NCI-H2029 (cell line): ENCODE data around the gene SMYD3.
"Not testable (repeated sequence)": the region's sequence is repeated elsewhere in the genome, so short reads cannot be mapped to it uniquely, and the experiment has no call there.

Source experiments
- DNase-seq: peaks from one replicate; lab custom pipeline; 2025; lab: John Stamatoyannopoulos, UW

The SMYD3 gene

DNA sequence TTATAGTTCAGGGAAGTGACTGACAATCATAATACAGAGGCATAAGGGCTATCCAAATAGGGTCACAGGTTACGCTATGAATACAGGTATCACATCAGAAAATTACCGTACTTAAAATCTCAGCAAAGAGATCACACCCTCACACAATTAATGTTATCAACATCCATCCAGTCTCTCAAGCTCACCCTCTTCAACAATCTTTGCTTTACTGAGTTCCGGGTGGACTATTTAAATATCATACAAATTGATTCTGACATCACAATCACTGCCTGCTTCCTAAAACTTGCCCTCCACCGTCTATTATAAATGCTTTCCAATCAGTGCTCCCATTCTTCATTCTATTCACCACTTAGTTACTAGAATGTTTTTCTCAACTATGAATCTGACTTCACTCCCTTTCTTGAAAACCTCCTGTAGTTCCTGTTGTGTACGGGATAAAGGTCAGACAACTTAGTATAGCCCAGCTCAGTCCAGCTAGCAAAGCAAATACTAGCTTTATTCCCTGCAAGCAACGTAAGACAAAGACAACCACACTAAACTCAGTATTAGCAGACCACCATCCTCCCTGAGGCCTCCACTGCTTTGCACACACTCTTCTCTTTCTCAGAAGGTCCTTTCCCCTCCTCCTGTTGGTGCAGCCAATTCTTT lies 398.7 kb downstream of the SMYD3 start:
- no peak for DNase-seq

DNA sequence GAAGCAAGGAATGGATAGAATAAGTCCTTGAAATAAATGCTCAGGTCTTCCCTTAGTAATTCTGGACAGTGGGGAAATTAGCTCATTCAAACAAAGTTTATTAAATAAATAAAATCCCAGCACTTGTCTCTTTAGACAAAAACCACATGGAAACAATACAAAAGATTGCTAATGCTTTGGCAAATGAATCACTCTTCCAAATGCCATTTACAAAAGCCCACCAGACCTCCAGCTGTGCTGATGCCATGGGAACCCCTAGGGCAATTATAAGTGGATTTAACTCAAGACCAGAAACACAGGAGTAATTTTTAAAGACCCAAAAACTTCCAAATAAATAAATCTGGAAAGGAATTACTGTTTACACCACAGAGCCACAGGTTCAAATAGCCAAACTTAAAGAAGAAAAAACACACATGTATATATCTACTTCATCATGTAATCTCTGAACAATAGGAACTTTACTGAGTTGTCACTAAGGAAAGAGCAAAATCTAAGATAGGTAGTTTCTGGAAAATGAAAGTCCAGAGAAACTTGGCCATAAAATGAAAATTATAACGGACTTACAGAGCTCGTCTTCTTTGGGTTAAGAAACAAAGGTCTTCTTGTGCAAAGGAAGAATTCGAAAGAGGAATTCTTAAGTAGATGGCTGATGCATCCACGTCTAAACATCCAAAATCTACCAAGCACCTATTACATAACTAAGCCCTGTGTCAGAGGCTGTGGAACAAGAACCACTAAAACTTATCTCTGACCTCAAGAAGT lies 399.4 kb downstream of the SMYD3 start:
- no peak for DNase-seq

DNA sequence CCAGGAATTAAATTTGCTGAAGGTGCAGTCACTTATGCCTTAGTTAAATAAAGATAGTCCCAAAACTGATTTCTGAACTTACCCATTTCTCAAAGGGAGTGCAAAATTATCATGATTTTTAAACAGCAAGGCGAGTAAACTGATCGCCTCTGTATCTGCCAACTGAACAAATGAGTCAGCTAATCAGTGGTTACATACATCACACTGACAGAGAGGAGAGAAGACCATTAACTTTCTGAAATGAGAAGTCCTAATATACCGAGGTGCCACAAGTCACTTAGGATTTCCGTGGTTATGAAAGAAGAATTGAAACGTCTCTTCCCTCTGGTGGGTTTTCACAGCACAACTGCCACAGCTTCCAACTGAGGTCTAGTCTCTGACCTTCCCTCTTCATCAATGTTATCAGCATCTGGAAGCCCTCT lies 400.7 kb downstream of the SMYD3 start:
- DNase-seq, result no peak

DNA sequence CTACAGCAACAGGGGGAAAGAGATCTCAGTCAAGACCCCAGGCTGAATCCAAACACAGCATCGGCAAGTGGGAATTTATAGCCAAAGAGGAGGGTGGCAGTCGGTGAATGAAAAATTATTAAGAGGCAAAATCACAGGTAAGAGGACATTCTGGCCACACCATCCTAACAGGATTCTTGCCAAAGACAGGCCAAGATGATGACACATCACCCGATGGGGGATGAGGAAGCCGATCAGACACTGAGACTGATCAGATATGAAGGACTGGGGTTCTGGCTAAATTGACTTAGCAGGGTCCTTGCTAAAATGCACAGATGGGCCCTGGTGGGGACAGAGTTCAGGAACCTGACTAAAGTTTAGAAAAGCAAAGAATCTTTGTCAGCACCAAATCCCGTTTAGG lies 402.2 kb downstream of the SMYD3 start:
- no peak for DNase-seq

DNA sequence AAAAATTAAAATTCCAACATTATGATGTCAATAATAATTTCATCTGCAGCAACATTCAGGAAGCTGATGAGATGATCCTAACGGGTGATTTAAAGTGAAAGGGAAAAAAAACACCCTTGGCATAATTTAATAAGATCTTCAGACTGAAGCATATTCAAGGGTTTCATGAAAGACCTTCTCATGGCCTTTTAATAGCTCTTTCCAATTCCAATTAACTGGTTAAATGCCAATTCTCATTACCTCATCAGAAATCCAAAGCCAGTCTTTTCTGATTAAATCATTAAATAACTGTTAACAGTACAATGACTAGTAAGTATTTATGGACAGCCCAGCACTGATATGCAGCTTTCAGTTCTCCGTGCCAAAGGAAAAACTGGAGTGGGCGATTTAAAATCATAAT lies 407.5 kb downstream of the SMYD3 start:
- DNase-seq, result no peak

DNA sequence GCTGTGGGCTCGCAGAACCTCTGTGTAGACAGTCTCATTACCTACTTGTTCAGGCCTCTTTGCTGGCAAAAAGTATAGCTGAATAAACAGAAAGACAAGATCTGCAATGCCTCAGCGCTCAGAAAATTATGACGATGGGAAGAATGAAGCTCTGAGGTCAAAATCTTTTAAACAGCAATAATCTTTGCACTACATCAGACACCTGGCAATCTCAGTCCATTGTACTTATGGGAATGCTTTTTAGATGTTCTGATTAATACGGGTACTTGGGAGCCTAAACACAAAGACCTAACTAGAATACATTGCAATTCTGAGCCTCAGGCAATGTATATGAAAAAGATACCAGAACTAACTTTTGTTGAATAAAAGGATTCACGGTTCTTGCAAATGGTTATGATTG lies 410.7 kb downstream of the SMYD3 start:
- no peak for DNase-seq

DNA sequence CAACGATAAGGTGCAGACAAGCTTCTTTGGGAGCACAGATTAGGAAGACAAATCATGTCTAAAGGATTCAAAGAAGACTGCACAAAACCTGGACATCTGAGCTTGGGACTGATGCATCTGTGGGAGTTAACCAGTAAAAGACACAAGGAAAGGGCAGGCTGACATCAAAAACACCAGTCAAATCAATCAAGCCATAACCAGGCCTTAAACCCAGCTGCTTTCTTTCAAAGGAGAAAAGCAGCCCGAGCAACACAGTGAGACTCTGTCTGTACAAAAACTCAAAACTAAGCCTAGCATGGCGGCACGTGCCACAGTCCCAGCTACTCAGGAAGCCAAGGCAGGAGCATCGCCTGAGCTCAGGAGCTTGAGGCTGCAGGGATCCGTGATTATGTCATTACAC lies 411.6 kb downstream of the SMYD3 start:
- no peak for DNase-seq

DNA sequence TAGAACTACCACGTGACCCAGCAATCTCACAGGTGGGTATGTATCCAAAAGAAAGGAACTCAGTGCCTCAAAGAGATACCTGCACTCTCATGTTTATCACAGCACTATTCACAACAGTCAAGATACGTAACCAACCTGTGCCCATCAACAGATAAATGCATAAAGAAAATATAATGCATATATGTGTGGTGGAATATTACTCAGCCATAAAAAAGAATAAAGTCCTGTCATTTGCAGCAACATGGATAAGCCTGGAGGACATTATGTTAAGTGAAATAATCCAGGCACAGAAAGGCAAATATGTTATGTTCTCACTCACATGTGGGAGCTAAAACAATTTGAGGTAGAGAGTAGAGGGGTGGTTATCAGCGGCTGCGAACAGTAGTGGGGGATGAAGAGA lies 413.8 kb downstream of the SMYD3 start:
- DNase-seq, result no peak

DNA sequence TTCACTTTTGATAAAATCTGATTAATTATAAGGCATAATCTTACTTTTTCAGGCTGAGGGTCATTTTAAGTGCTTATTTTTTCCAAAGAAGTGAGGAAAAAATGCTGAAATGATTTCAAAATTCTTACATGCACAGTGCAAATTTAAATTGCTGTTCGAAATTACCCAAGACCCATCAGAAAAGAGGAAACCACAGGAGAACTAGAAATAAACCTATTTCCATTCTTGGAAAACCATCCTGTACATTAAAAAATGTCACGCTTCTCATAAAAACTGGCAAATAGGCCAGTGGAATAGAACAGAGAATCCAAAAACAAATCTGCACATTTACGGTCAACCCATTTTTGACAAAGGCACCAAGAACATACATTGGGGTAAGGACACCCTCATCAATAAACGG lies 414.9 kb downstream of the SMYD3 start:
- DNase-seq, result no peak

DNA sequence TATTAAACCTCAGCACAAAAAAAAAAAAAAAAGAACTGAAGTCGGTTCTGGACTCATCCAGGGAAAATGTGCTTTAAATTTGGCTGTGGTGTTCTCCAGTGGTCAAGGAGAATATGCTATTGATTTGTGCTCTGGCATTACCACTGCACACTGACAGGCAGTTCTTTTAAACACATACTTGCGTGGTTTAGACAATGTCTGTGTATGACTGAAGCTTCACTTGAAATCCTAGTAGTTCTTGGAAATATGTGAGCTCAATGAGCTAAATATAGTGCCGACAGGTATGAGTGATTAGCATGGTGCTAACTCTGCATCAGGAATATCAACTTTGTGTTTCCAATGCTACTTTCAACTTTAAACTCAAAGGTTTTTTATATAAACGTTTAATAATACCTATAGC lies 415.6 kb downstream of the SMYD3 start:
- DNase-seq, result no peak

DNA sequence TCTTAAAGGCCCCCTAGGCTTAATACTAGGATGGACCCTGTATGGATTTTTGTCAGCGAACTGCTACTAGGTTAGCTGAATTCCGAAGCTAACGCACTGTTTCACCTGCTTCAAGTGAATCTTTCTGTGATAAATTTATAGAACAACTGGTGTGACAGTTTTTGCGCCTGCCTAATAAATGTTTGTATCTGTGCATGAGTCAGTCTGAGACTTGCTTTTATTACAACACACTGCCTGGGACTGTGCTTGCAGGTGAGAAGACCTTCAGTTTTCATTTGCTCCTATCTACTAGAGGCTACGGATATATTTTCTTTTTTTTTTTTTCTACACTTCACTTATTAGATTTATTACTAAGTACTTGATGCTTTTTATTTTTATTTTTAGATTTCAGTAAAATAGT lies 420.9 kb downstream of the SMYD3 start:
- DNase-seq, result no peak

DNA sequence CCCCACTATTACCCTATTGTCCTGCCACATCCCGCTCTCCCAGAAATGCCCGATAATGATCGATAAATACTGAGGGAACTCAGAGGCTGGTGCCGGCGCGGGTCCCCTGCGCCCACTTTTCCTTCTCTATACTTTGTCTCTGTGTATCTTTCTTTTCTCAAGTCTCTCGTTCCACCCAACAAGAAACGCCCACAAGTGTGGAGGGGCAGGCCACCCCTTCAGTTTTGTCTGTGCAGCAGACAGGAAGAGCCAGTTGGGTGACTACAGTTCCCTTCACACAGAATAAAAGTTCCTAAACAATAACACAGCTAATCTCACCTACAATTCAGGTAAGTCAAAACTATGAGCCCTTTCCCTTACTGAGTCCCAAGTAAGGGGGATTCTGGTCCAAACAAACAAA lies 423.7 kb downstream of the SMYD3 start:
- DNase-seq, result no peak

DNA sequence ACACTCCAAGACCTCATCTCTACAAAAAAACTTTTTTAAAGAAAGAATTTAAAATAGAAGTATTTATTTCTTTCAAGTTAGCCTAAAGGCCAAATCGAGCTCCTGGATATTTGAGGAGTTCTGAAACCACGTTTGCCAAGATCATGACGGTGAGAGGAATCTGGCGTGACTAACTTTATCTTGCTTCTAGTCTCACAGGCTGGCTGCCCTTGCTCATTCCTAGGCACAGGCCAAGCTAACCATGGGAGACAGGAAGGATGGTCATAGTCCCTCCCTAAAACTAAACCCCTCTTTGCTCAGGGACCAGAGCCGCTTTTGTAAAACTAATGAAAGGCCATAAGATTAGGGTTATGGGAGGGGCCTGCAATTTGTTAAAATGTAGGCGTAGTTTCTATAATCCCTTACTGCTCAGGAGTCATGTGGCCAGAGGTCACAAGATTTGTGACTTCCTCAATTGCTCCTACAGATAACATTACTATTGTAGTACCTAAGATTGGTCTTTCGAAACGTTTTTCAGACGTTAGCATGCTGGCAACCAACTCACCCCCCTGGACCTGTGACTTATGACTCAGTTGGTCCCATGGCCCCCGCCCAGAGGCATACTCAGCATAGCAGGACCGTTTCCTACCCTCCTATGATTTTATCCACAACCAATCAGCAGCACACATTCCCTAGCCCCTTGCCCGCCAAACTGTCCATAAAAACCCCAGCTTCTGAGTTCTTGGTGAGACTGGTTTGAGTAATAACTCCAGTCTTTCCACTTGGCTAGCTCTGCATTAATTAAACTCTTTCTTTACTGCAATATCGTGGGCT lies 425.0 kb downstream of the SMYD3 start:
- no peak for DNase-seq

DNA sequence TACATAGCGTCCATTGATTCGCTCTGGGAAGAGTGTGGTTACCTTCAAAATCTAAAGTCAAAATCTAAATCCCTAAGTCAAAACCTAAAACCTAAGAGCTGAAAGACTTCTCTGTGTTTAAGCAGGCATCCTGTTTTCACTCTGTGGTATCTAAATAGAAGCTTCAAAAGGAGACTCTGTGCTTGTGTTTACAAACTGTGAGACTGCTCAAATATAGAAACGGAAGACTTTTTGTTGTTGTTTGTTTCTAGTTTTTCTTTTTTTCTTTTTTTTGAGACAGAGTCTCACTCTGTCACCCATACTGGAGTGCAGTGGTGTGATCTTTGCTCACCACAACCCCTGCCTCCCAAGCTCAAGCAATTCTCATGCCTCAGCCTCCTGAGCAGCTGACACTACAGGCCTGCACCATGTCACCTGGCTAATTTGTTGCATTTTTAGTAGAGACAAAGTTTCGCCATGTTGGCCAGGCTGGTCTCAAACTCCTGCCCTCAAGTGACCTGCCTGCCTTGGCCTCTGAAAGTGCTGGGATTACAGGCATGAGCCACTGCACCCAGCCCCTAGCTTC lies 425.9 kb downstream of the SMYD3 start:
- DNase-seq, result no peak

DNA sequence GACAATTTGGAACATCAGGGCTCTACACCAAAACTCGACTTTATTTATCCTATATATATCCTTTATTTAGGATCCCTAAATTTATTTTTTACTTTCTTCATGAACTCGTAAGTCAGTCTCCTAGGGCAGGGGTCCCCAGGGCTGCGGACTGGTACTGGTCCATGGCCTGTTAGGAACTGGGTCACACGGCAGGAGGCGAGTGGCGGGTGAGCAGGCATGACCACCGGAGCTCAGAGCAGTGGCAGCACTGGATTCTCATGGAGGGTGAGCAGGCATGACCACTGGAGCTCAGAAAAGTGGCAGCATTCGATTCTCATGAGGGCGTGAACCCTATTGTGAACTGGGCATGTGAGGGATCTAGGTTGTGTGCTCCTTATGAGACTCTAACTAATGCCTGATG lies 427.0 kb downstream of the SMYD3 start:
- DNase-seq, result no peak

DNA sequence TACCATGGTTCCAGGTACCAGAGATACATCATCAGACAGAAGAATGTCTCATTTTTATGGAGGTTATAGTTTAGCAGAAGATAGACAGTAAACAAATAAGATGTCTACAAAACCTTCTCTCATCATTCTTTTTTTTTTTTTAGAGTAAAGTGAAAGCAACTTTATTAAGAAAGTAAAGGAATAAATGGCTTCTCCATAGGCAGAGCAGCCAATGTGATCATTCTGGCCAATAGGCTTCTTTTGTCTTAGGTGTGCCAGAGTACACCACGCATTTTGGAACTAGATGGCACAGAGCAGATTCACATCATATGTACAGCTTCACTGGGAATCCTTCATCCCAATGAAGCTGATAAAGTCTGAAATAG lies 428.2 kb downstream of the SMYD3 start:
- no peak for DNase-seq

DNA sequence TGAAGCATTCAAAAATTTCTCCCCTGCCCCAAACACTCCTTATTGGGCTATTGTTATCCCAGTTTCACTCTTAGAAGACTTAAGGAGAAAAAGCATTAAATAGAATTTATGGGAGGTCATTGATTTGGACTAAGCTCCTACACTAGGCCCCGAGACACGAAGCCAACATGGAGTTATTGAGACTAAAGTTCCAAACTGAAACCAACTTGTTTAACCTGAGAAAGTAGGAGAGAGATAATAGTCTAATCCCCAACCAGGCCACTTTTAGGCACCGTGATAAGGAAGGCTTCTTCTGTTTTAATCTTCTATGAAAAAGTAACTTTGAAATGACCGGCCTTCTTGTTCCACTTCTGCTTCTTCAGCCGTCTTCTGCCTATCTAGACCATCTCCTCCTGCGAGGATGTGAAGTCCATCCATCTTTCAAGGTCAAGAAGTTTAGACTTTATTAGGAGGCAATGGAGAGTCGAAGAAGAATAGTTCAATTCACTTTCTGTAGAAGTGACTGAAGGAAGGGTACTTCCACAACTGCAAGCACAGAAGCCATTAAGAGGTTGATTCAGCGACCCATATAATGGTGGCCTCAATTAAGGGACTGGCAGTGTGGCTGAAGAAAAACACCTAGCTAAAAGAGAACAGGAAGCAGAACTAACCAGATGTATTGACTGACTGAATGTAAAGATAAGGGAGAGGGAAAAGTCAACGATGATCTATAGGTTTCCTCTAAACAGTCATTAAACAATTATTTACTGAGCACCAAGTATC lies 428.8 kb downstream of the SMYD3 start:
- no peak for DNase-seq

DNA sequence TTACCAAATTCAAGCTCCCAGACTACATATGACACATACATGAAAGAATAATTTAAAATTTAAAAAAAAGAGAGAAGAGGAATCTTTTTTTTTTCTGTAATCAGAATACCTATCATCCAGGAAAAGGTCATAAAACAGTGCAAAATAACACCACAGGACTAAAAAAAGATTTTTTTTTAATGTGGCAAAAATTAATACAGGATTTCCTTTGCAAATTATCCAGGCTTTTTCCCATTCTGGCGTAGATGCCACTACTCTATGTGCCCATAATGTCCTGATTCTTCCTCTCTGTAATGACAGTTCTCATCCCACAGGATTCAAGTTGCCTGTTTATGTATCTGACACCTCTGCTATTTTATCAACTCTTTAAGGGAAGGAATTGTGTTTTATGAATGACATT lies 429.6 kb downstream of the SMYD3 start:
- DNase-seq, result no peak

DNA sequence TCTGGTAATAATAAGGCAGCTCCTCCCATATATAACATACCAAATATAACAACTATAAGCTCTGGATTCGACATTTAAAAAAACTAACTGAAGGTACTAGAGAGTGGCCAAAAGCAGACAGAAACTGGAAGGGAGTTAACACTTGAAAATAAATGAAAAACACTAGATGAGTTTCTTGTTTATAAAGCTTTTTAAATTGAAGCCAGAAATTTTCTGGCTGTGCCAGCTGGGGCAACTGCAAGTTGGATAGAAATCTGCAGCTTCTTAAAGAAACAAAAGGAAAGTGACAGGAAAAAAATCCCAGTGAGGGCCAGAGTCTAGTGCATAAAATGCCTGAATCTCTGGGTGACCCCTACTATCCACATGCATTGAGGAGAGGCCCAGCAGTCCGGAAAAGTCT lies 432.7 kb downstream of the SMYD3 start:
- no peak for DNase-seq

DNA sequence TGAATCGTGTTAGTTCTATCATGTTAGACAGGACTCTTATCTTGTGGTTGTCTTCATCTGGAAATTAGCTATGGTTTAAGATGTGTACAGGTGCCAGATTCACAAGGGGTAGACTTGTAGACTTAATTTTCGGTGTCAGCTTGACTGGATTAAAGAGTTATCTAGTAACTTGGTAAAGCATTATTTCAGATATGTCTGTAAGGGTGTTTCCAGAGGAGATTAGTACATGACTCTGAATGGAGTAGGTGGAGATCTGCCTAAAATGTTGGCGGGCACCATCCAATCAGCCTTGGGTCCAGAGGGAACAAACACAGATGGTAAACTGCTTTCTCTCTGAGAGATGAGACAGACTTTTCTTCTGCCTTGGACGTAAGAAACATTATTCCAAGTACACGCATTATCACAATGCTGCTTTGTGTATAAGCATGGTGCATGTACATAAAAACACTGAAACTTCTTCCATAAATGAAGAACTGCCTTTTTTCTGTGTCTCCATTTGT lies 434.6 kb downstream of the SMYD3 start:
- DNase-seq, result no peak

DNA sequence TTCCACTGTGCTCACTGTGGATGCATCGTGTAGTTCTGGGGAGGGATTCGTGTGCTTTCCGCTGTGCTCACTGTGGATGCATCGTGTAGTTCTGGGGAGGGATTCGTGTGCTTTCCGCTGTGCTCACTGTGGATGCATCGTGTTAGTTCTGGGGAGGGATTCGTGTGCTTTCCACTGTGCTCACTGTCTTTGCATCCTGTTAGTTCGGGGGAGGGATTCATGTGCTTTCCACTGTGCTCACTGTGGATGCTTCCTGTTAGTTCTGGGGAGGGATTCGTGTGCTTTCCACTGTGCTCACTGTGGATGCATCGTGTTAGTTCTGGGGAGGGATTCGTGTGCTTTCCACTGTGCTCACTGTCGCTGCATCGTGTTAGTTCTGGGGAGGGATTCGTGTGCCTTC lies 435.1 kb downstream of the SMYD3 start:
- not testable (repeated sequence) for DNase-seq

DNA sequence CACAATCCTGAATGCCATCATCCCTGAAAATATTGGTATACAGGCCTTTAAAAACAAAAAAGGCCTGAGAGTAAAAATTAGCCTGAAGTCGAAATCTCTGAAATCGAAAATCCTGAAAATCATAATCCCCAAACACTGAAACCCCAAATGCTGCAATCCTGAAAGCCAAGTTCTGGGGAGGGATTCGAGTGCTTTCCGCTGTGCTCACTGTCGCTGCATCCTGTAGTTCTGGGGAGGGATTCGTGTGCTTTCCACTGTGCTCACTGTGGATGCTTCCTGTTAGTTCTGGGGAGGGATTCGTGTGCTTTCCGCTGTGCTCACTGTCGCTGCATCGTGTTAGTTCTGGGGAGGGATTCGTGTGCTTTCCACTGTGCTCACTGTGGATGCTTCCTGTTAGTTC lies 435.5 kb downstream of the SMYD3 start:
- DNase-seq, result not testable (repeated sequence)
